Keratinocyte (primary cell): ENCODE measurements around the gene EXOC4. TPM values are rescaled to one million over a fixed set of nuclear protein-coding genes. Genes with fewer than 3 reads are reported as not detected.

ENCODE experiments used
- DNase-seq: peaks from one replicate; pipeline ENCODE4 v3.0.0-alpha.2; 2011; ENCODE audit warnings: low read depth, missing footprints, low spot score
- FAIRE-seq: peaks from 2 replicates; lab custom pipeline; 2011; peaks lifted over from hg19 to GRCh38; lab: Jason Lieb, UNC
- H2AFZ ChIP-seq: 2 replicates; pipeline ENCODE4 v1.6.0; 2012; ENCODE audit warnings: low read length, control low read depth, inconsistent platforms; ENCODE audit not compliant: control insufficient read depth
- H3K27ac ChIP-seq: 2 replicates; pipeline ENCODE4 v1.5.1; 2011; ENCODE audit warnings: low read length; ENCODE audit not compliant: control insufficient read depth, insufficient read depth
- H3K27me3 ChIP-seq: 3 replicates; pipeline ENCODE4 v1.6.0; 2011; ENCODE audit warnings: low read length; ENCODE audit not compliant: control insufficient read depth, insufficient read depth; ENCODE audit errors: extremely low read depth
- H3K36me3 ChIP-seq, 2 experiments: 2 replicates in 1 of 2; 3 replicates in 1 of 2; pipeline ENCODE4 v1.5.1; 2011; ENCODE audit warnings: low read length in 2 of 2, mild to moderate bottlenecking in 1 of 2; ENCODE audit not compliant: control insufficient read depth in 2 of 2, insufficient read depth in 2 of 2; ENCODE audit errors: extremely low read depth in 1 of 2
- H3K4me1 ChIP-seq: 3 replicates; pipeline ENCODE4 v1.5.1; 2011; ENCODE audit warnings: low read length; ENCODE audit not compliant: control insufficient read depth, insufficient read depth; ENCODE audit errors: extremely low read depth
- H3K4me2 ChIP-seq: 3 replicates; pipeline ENCODE4 v1.6.0; 2011; ENCODE audit warnings: low read depth, low read length; ENCODE audit not compliant: control insufficient read depth, insufficient read depth; ENCODE audit errors: extremely low read depth
- H3K4me3 ChIP-seq, 3 experiments: fragments of 200-600 bp in 1 of 3; sonication (generic) in 1 of 3; 2 replicates in 2 of 3; 3 replicates in 1 of 3; pipeline ENCODE4 v1.5.1; 2011 to 2016; ENCODE audit warnings: low read length in 3 of 3, mild to moderate bottlenecking in 3 of 3, control low read depth in 2 of 3, inconsistent platforms in 1 of 3, low read depth in 1 of 3, mixed read lengths in 1 of 3, mixed run types in 1 of 3, moderate library complexity in 1 of 3; ENCODE audit not compliant: control insufficient read depth in 2 of 3, insufficient read depth in 2 of 3; ENCODE audit errors: extremely low read depth in 1 of 3
- H3K79me2 ChIP-seq: 2 replicates; pipeline ENCODE4 v1.6.0; 2012; ENCODE audit warnings: low read length; ENCODE audit not compliant: control insufficient read depth, insufficient read depth
- H3K9ac ChIP-seq: 3 replicates; pipeline ENCODE4 v1.6.0; 2011; ENCODE audit warnings: low read length; ENCODE audit not compliant: control insufficient read depth, insufficient read depth; ENCODE audit errors: extremely low read depth
- H3K9me1 ChIP-seq: 3 replicates; pipeline ENCODE4 v1.6.0; 2011; ENCODE audit warnings: low read length; ENCODE audit not compliant: control insufficient read depth, insufficient read depth; ENCODE audit errors: extremely low read depth
- H3K9me3 ChIP-seq: 2 replicates; pipeline ENCODE4 v1.5.1; 2012; ENCODE audit warnings: low read depth, low read length; ENCODE audit not compliant: control insufficient read depth
- H4K20me1 ChIP-seq: 3 replicates; pipeline ENCODE4 v1.6.0; 2011; ENCODE audit warnings: low read length; ENCODE audit not compliant: control insufficient read depth, insufficient read depth; ENCODE audit errors: extremely low read depth
- CTCF ChIP-seq, 3 experiments: IDR thresholded peaks in 1 of 3; conservative IDR thresholded peaks in 1 of 3; optimal IDR thresholded peaks in 1 of 3; 2 replicates in 2 of 3; 3 replicates in 1 of 3; pipeline versions ENCODE3 to v1.5.1; 2011; ENCODE audit warnings: low read length in 3 of 3, mild to moderate bottlenecking in 3 of 3, moderate library complexity in 2 of 3, control low read depth in 1 of 3, inconsistent platforms in 1 of 3; ENCODE audit not compliant: insufficient read depth in 2 of 3; ENCODE audit errors: extremely low read depth in 1 of 3
- EZH2 ChIP-seq: IDR thresholded peaks from one replicate; pipeline ENCODE4 v1.6.1; 2012; ENCODE audit warnings: inconsistent platforms, mild to moderate bottlenecking, low read length, moderate library complexity
- dilution Hi-C: fragments of 300-500 bp; cut with MboI; formaldehyde crosslinking; loops from one replicate; pipeline ENCODE4 v1.7.0; 2020; ENCODE audit warnings: low sequenced_read_pairs; ENCODE audit not compliant: extremely low pct_ligation_motif_present
- polyA plus RNA-seq, 5 experiments: library from polyadenylated mRNA; depleted of rRNA in 3 of 5; stranded (reverse) in 3 of 5; stranded (forward) in 1 of 5; unstranded in 1 of 5; fragments of >200 nt; gene quantifications; 1 replicate in 1 of 5; 2 replicates in 3 of 5; 3 replicates in 1 of 5; pipeline versions ENCODE4 v1.2.1 to v1.2.3, GENCODE V29; 2011 to 2012; ENCODE audit warnings: missing spikeins in 2 of 5, low read depth in 1 of 5, low replicate concordance in 1 of 5

EXOC4 gene
- polyA plus RNA-seq, 1 donor (not counting 4 experiments of a cell fraction or from before 2014, with no cell fraction given): 52.6 TPM

- Histone ChIP-seq H3K4me1 (no peaks in the 10 kb centered on the region), H3K9me3 (peaks cover 3% of the 10 kb centered on the region), H3K9me1 (no peaks in the 10 kb centered on the region), H2AFZ (no peak overlapping the region), H3K27ac (no peak overlapping the region), H4K20me1 (no peaks in the 10 kb centered on the region), H3K4me2 (no peak overlapping the region), H3K79me2 (no peaks in the 10 kb centered on the region), H3K27me3 (no peaks in the 10 kb centered on the region), H3K4me3 (no peak overlapping the region), H3K9ac (no peak overlapping the region), H3K36me3 (no peaks in the 10 kb centered on the region)
- FAIRE-seq (no peak), DNase-seq (no peak)
- dilution Hi-C loops: no loop called here
- no peak for TF ChIP-seq CTCF (optimal IDR thresholded peaks at IDR 0.05 in 1 of 3, IDR thresholded peaks at IDR 0.05 in 1 of 3, conservative IDR thresholded peaks at IDR 0.05 in 1 of 3; ENCODE audit: extremely low read depth in 1 of 3, insufficient read depth in 2 of 3, low read length in 3 of 3)
Measured at GRCh38 chr7:134086998-134087735, 834.3 kb downstream of the EXOC4 start.

- no peak for DNase-seq
- Histone ChIP-seq H3K4me3 (no peak overlapping the region), H3K9me3 (peaks cover 3% of the 10 kb centered on the region), H3K9me1 (no peaks in the 10 kb centered on the region), H2AFZ (no peak overlapping the region), H3K79me2 (no peaks in the 10 kb centered on the region), H4K20me1 (no peaks in the 10 kb centered on the region), H3K4me1 (no peaks in the 10 kb centered on the region), H3K4me2 (no peak overlapping the region), H3K36me3 (no peaks in the 10 kb centered on the region), H3K27ac (no peak overlapping the region), H3K27me3 (no peaks in the 10 kb centered on the region), H3K9ac (no peak overlapping the region)
- no peak for FAIRE-seq
- TF ChIP-seq EZH2 (no peak), CTCF (optimal IDR thresholded peaks at IDR 0.05 in 1 of 3, IDR thresholded peaks at IDR 0.05 in 1 of 3, conservative IDR thresholded peaks at IDR 0.05 in 1 of 3; ENCODE audit: extremely low read depth in 1 of 3, insufficient read depth in 2 of 3, low read length in 3 of 3) (no peak)
- dilution Hi-C loops: no loop called here
Measured at GRCh38 chr7:134088199-134088598, 835.3 kb downstream of the EXOC4 start.
